PFSK-1 (cell line): ENCODE measurements around the gene REG1A.

Experiments
- POLR2AphosphoS5 ChIP-seq: IDR thresholded peaks from 2 replicates; pipeline ENCODE4 v1.6.1; 2012; ENCODE audit warnings: low read depth, mild to moderate bottlenecking, control low read depth, low read length, moderate library complexity
- SIN3A ChIP-seq: IDR thresholded peaks from 2 replicates; pipeline ENCODE4 v1.6.1; 2012; ENCODE audit warnings: mild to moderate bottlenecking, low read length, moderate library complexity, borderline replicate concordance; ENCODE audit not compliant: insufficient read depth
- TAF1 ChIP-seq: IDR thresholded peaks from 2 replicates; pipeline ENCODE4 v1.6.1; 2012; ENCODE audit warnings: low read length, control low read depth, borderline replicate concordance; ENCODE audit not compliant: insufficient read depth
- TF ChIP-seq, protein P1 (sequence below), 2 experiments: IDR thresholded peaks; 2 replicates each; pipeline versions ENCODE4 v1.6.1 to v1.8.0; 2011 to 2012; ENCODE audit warnings: low read depth in 2 of 2, low read length in 2 of 2, control low read depth in 1 of 2, inconsistent platforms in 1 of 2, mild to moderate bottlenecking in 1 of 2, moderate library complexity in 1 of 2; ENCODE audit not compliant: insufficient read depth in 1 of 2

DNA sequence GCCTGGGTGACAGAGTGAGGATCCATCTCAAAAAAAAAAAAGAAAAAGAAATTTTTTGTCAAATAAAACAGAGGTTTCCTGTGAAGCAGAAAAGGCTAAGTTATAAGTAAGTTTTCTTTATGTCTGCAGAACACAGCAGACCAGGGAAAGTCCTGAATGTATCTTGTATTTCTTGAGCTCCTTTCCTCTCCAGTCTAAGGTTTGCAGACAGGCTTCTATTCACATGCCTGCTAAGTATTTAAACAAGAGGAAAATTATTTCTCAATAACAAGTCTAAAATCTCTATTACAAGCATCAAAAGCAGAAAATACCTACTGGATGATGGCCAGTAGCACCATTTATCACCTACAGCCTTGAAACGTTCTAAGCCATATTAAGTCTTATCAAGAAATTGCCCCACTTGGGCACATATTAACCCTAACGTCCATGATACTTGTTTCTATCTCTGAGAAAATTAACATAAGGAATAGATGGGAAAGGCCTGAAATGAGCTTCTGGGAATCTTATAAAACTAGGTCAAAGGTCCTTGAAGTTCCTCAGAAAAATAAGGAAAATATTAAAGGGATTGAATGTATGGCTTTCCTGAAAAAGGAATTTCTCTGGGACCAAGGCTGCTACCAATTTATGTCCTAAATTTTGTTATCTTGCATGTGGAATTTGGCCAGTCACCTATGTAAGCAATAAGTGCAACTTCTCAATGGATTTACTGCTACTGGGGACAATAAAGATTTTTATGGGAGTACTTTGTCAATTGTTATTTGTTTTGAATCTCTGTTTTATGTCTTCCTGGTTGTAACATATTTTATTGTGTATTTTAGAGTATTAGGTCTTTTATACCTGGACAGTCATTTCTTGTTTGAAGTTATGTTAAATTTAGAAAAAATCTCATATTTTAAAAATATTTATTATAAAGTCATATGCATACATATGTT lies 3.0 kb upstream of the REG1A start:
- TF ChIP-seq TAF1 (no peak), POLR2AphosphoS5 (no peak), SIN3A (no peak)
- TF ChIP-seq, protein P1, sequence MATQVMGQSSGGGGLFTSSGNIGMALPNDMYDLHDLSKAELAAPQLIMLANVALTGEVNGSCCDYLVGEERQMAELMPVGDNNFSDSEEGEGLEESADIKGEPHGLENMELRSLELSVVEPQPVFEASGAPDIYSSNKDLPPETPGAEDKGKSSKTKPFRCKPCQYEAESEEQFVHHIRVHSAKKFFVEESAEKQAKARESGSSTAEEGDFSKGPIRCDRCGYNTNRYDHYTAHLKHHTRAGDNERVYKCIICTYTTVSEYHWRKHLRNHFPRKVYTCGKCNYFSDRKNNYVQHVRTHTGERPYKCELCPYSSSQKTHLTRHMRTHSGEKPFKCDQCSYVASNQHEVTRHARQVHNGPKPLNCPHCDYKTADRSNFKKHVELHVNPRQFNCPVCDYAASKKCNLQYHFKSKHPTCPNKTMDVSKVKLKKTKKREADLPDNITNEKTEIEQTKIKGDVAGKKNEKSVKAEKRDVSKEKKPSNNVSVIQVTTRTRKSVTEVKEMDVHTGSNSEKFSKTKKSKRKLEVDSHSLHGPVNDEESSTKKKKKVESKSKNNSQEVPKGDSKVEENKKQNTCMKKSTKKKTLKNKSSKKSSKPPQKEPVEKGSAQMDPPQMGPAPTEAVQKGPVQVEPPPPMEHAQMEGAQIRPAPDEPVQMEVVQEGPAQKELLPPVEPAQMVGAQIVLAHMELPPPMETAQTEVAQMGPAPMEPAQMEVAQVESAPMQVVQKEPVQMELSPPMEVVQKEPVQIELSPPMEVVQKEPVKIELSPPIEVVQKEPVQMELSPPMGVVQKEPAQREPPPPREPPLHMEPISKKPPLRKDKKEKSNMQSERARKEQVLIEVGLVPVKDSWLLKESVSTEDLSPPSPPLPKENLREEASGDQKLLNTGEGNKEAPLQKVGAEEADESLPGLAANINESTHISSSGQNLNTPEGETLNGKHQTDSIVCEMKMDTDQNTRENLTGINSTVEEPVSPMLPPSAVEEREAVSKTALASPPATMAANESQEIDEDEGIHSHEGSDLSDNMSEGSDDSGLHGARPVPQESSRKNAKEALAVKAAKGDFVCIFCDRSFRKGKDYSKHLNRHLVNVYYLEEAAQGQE (IDR thresholded peaks at IDR 0.05; ENCODE audit: insufficient read depth in 1 of 2, low read depth in 2 of 2, low read length in 2 of 2): no peak
